Activated B cell treated with CpG ODN at 0.5 μM for 24 hours (primary cell): ENCODE measurements around the gene PQBP1. TPM values are rescaled to one million over a fixed set of nuclear protein-coding genes. Genes with fewer than 3 reads are reported as not detected.

ENCODE experiments used
- ATAC-seq: fragments of 200-7000 bp; cut with Tn5 transposase; one replicate; pipeline ENCODE4 v1.10.0; 2021; ENCODE audit warnings: low read depth, mild to moderate bottlenecking, moderate library complexity
- CTCF ChIA-PET: fragments of 350-600 bp; sonication (Branson Sonifier 250); formaldehyde crosslinking; loops from one replicate; lab custom pipeline; 2021; ENCODE audit warnings: antibody characterized with exemption; lab: Charles Lee
- POLR2A ChIA-PET: fragments of 350-600 bp; sonication (Branson Sonifier 250); formaldehyde crosslinking; loops from one replicate; lab custom pipeline; 2021; ENCODE audit warnings: antibody characterized with exemption; lab: Charles Lee
- DNase-seq: peaks from one replicate; pipeline ENCODE4 v3.0.0; 2022
- H3K27ac Mint-ChIP-seq: one replicate; pipeline ENCODE4 v1.8.0; 2020; ENCODE audit warnings: mixed read lengths
- H3K27me3 Mint-ChIP-seq: one replicate; pipeline ENCODE4 v1.8.0; 2021; ENCODE audit warnings: mixed read lengths
- H3K36me3 Mint-ChIP-seq: one replicate; pipeline ENCODE4 v1.8.0; 2021; ENCODE audit warnings: low read depth, mixed read lengths
- H3K4me1 Mint-ChIP-seq: one replicate; pipeline ENCODE4 v1.8.0; 2021; ENCODE audit warnings: mixed read lengths
- H3K4me3 Mint-ChIP-seq: one replicate; pipeline ENCODE4 v1.8.0; 2020; ENCODE audit warnings: mild to moderate bottlenecking, mixed read lengths
- H3K9me3 Mint-ChIP-seq: one replicate; pipeline ENCODE4 v1.8.0; 2020; ENCODE audit warnings: mixed read lengths
- intact Hi-C: fragments of 100-400 bp; cut with micrococcal nuclease; formaldehyde crosslinking; loops from one replicate; pipeline ENCODE4 v1.15.1; 2024
- total RNA-seq: library from RNA; stranded (reverse); gene quantifications from 2 replicates; pipeline ENCODE4 v1.2.3, GENCODE V29; 2022
- TF ChIP-seq, protein P1 (sequence below): fragments of 200-600 bp; IDR thresholded peaks from one replicate; pipeline ENCODE4 v1.8.0; 2022; ENCODE audit warnings: antibody characterized with exemption, mild to moderate bottlenecking

Gene PQBP1
- total RNA-seq, 1 donor from 2014 or later: 81.6 TPM

DNA sequence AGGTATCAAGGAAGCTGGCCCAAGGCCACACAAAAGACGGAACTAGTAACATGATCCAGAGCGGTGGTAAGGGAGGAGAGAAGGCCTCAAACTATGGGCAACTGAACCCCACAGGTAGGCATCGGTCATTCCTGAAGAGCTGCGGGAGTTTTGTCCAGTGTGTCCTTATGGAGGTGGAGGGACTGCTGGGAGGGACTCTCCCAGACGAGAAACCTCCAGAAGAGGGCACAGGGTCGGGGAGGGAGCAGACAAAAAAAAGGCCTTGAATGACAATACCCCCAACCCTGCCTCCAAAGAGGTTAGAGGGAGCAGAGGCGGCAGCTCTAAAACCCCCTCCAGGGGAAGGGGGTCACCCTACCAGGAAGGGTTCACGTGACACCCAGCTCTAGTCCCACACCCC is 6.5 kb downstream of the PQBP1 start:
- ATAC-seq (no peak), DNase-seq (no peak)
- Mint-ChIP-seq H3K9me3 (no peaks in the 10 kb centered on the region), H3K27me3 (no peaks in the 10 kb centered on the region), H3K4me3 (no peak overlapping the region), H3K27ac (no peak overlapping the region), H3K4me1 (peaks cover 3% of the 10 kb centered on the region), H3K36me3 (peaks cover 51% of the 10 kb centered on the region)
- ChIA-PET CTCF (no interaction called here), POLR2A (interaction anchor here (0.6 to 2.0 kb wide), 2 partner anchors 8 to 9 kb away, joined by 11 to 12 read pairs; partner anchors contain the start of gene SLC35A2)
- intact Hi-C loops: no loop called here
- TF ChIP-seq, protein P1, sequence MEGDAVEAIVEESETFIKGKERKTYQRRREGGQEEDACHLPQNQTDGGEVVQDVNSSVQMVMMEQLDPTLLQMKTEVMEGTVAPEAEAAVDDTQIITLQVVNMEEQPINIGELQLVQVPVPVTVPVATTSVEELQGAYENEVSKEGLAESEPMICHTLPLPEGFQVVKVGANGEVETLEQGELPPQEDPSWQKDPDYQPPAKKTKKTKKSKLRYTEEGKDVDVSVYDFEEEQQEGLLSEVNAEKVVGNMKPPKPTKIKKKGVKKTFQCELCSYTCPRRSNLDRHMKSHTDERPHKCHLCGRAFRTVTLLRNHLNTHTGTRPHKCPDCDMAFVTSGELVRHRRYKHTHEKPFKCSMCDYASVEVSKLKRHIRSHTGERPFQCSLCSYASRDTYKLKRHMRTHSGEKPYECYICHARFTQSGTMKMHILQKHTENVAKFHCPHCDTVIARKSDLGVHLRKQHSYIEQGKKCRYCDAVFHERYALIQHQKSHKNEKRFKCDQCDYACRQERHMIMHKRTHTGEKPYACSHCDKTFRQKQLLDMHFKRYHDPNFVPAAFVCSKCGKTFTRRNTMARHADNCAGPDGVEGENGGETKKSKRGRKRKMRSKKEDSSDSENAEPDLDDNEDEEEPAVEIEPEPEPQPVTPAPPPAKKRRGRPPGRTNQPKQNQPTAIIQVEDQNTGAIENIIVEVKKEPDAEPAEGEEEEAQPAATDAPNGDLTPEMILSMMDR: no peak

DNA sequence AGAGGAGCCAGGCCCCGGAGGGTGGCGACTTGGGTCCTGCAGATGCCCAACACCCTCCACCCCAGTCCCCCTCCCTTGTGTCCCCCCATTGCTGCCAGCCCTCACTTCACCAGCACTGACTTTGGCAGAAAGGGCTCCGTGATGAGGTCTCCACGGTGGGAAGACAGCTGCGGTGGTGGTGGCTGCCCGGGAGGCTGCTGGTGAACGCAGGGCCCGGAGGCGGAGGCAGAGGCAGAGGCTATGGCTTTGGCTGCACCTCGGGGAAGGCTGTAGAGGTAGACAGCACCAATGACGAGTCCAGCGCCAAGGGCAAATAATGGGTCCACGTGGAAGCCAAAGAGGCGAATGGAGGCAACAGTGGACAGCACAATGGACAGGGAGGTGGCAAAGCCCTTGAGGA is 6.9 kb downstream of the PQBP1 start:
- peaks cover 51% of the 10 kb centered on the region for H3K36me3 Mint-ChIP-seq
- ChIA-PET CTCF (no interaction called here), POLR2A (interaction anchor here (0.6 kb wide), 1 partner anchor 9 kb away, joined by 11 read pairs; no protein-coding TSS in a partner anchor)
- no peak overlapping the region for H3K27ac Mint-ChIP-seq
- intact Hi-C loops: no loop called here
- no peaks in the 10 kb centered on the region for H3K9me3 Mint-ChIP-seq
- no peaks in the 10 kb centered on the region for H3K27me3 Mint-ChIP-seq
- ATAC-seq (no peak), DNase-seq (no peak)
- TF ChIP-seq, protein P1: no peak
- H3K4me1 Mint-ChIP-seq: peaks cover 2% of the 10 kb centered on the region
- H3K4me3 Mint-ChIP-seq: no peak overlapping the region

DNA sequence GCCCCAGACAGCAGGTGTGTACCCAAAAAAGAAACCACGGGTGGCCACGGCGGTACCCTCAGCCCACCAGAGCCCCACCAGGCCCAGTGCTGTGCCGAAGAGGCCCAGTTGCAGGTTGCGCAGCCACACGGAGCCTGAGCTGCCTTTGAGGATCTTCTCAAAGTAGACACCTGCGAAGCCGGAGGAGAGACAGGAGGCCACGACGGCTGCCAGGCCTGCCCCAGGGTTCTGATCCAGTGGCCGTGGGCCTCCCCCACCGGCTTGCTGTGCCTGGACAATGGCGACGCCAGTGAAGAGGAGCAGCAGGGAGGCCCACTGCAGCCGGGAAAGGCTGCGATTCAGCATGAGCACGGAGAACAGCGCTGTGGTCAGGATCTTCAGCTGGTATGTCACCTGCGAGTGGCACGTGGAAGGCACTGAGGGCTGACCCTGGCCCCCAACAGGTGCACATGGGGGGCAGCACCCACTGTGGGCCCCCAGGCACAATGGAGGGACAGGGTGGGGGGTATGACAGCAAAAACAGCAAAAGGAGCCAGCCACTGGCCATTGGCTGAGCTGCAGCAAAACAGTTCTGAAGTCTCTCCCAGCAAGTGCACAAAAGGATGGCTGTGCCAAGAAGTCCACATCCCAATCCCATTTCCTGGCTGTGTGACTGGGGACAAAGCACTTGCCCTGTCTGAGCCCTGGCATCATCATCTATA is 7.5 kb downstream of the PQBP1 start:
- H3K36me3 Mint-ChIP-seq: peaks cover 49% of the 10 kb centered on the region
- H3K4me1 Mint-ChIP-seq: no peaks in the 10 kb centered on the region
- DNase-seq (no peak), ATAC-seq (no peak)
- intact Hi-C loops: no loop called here
- CTCF ChIA-PET: interaction anchor here (1.2 kb wide), 1 partner anchor 257 kb away, joined by 3 read pairs; no protein-coding TSS in a partner anchor
- H3K27me3 Mint-ChIP-seq: no peaks in the 10 kb centered on the region
- TF ChIP-seq, protein P1: no peak
- H3K9me3 Mint-ChIP-seq: no peaks in the 10 kb centered on the region
- H3K27ac Mint-ChIP-seq: no peak overlapping the region
- POLR2A ChIA-PET: interaction anchor here (1.1 to 1.3 kb wide), 2 partner anchors 33 to 47 kb away, joined by 3 read pairs; no protein-coding TSS in a partner anchor
- no peak overlapping the region for H3K4me3 Mint-ChIP-seq

DNA sequence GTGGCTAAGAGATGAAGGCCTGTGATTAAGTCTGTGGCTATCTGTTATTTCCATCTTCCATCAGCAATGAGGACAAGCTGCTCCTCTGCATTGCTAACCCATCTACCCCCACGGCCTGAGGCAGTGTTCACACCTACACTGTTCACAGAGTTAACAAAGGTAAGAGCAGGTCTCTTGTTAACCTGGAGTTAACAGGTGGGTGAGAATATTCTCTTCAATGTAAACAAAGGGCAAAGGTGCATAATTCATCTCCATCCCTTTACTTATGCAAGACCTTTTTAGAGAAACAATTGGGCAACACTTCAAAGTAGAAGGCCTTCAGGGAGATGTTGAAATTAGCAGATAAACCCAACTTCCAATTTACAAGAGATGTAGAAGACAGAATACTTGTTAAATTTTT is 10.9 kb downstream of the PQBP1 start:
- Mint-ChIP-seq H3K27ac (no peak overlapping the region), H3K27me3 (no peaks in the 10 kb centered on the region), H3K4me3 (no peak overlapping the region), H3K36me3 (peaks cover 41% of the 10 kb centered on the region), H3K9me3 (no peaks in the 10 kb centered on the region), H3K4me1 (peaks cover 29% of the 10 kb centered on the region)
- intact Hi-C loops: no loop called here
- no peak for ATAC-seq
- DNase-seq: no peak
- POLR2A ChIA-PET: interaction anchor here (2.0 to 16.0 kb wide), 2 partner anchors 11 to 32 kb away, joined by 8 to 718 read pairs; partner anchors contain the start of genes PQBP1 and TIMM17B
- CTCF ChIA-PET: no interaction called here
- TF ChIP-seq, protein P1: no peak

DNA sequence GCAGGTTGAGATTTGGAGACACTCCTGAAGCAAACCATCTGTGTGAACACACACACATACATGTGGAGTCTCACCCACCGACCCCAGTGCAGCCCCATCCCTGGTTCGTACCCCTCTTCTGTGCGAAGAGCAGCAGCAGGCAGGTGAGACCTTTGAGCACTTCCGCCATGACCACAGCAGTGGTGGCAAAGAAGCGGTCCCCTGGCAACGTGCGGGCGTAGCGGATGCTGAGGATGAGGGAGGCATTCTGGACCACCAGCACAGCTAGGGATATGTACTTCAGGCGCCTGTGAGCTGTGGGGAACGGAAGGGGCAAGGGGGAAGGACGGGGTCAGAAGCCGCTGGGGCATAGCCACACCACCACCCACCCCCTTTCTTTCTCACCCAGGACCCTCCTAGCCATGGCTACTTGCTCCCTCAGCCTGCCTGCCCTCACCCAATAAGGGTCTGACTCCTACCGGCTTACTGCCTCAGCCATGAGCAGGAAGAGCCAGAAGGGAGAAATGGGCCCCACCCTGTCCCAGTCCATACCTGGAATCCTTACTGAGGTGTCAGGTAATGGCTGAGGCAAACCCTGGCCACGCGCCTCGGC is 12.1 kb downstream of the PQBP1 start:
- no peaks in the 10 kb centered on the region for H3K27me3 Mint-ChIP-seq
- no peaks in the 10 kb centered on the region for H3K9me3 Mint-ChIP-seq
- ATAC-seq (no peak), DNase-seq (no peak)
- intact Hi-C loops: loop anchor here (10.0 kb wide), 2 partner anchors 285 to 1075 kb away; partner anchors contain the start of gene ZNF81
- ChIA-PET CTCF (no interaction called here), POLR2A (interaction anchor here (1.1 to 16.0 kb wide), 2 partner anchors 12 to 31 kb away, joined by 5 to 718 read pairs; partner anchors contain the start of genes PQBP1 and TIMM17B)
- peaks cover 41% of the 10 kb centered on the region for H3K4me1 Mint-ChIP-seq
- peaks cover 44% of the 10 kb centered on the region for H3K36me3 Mint-ChIP-seq
- TF ChIP-seq, protein P1: no peak
- H3K27ac Mint-ChIP-seq: no peak overlapping the region
- no peak overlapping the region for H3K4me3 Mint-ChIP-seq
